ENCODE measurements around the gene HSPG2. TPM values are rescaled to one million over a fixed set of nuclear protein-coding genes. Genes with fewer than 3 reads are reported as not detected.

HSPG2 gene
- total RNA-seq, 2 donors from 2014 or later: 684 to 846 TPM

DNA sequence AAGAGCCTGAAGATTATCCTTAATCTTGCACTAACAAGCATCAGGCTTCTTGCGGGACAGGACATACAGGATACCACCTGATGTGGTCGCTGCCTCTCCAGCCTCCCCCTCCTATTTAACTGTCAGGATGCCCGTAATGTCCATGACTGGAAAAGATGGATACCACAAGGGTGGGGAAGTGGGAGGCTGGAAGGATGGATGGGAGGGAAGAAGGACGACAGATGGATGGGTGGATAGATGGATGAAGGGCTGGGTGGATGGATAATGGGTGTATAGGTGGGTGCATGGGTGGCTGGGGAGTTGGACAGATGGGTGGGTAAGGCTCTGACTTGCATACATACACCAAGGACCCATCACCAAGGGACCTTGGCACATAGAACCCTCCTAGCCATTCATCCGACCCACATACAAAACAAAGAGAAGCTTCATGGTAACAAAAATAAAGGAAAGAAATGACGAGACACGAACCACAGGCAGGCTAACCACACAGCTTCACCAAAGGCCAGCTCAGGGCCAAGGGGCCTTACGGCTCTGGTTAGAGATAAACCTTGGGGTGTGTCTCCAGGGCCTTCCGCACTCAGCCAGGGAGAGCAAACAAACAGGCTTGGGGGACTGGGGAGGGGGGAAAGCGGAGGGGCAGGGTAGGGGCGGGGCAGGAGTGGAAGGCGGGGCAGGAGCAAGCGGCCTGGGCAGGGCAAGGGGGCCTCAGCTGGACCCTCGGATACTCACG, 50.5 kb downstream of the HSPG2 start:
- ATAC-seq (ENCODE audit: insufficient number of reproducible peaks, low FRiP score, low read depth) (no peak), DNase-seq (ENCODE audit: low spot score) (no peak)
- no peaks in the 10 kb centered on the region for H3K27me3 ChIP-seq (replicated peaks; ENCODE audit: insufficient read depth)
- TF ChIP-seq, protein P1, sequence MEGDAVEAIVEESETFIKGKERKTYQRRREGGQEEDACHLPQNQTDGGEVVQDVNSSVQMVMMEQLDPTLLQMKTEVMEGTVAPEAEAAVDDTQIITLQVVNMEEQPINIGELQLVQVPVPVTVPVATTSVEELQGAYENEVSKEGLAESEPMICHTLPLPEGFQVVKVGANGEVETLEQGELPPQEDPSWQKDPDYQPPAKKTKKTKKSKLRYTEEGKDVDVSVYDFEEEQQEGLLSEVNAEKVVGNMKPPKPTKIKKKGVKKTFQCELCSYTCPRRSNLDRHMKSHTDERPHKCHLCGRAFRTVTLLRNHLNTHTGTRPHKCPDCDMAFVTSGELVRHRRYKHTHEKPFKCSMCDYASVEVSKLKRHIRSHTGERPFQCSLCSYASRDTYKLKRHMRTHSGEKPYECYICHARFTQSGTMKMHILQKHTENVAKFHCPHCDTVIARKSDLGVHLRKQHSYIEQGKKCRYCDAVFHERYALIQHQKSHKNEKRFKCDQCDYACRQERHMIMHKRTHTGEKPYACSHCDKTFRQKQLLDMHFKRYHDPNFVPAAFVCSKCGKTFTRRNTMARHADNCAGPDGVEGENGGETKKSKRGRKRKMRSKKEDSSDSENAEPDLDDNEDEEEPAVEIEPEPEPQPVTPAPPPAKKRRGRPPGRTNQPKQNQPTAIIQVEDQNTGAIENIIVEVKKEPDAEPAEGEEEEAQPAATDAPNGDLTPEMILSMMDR (IDR thresholded peaks at IDR 0.05): no peak
- H3K36me3 ChIP-seq: peaks cover 84% of the 10 kb centered on the region
- peak overlapping the region; percentile 28 to 35 for H3K27ac ChIP-seq
- H3K4me3 ChIP-seq: no peak overlapping the region
- H3K4me1 ChIP-seq (ENCODE audit: control insufficient read depth in 1 of 2, low read depth in 2 of 2): no peaks in the 10 kb centered on the region
- H3K9me3 ChIP-seq: no peaks in the 10 kb centered on the region

- Histone ChIP-seq H3K27ac (peak overlapping the region in 1 of 2 donors; percentile 28), H3K9me3 (no peaks in the 10 kb centered on the region), H3K27me3 (replicated peaks; ENCODE audit: insufficient read depth) (no peaks in the 10 kb centered on the region), H3K4me3 (no peak overlapping the region), H3K36me3 (peaks cover 85% of the 10 kb centered on the region), H3K4me1 (ENCODE audit: control insufficient read depth in 1 of 2, low read depth in 2 of 2) (no peaks in the 10 kb centered on the region)
- ATAC-seq (ENCODE audit: insufficient number of reproducible peaks, low FRiP score, low read depth): no peak
- TF ChIP-seq, protein P1 (IDR thresholded peaks at IDR 0.05): no peak
- no peak for DNase-seq (ENCODE audit: low spot score)
These were observed 51.7 kb downstream of the HSPG2 start for GRCh38 chr1:21885236-21886037.

DNA sequence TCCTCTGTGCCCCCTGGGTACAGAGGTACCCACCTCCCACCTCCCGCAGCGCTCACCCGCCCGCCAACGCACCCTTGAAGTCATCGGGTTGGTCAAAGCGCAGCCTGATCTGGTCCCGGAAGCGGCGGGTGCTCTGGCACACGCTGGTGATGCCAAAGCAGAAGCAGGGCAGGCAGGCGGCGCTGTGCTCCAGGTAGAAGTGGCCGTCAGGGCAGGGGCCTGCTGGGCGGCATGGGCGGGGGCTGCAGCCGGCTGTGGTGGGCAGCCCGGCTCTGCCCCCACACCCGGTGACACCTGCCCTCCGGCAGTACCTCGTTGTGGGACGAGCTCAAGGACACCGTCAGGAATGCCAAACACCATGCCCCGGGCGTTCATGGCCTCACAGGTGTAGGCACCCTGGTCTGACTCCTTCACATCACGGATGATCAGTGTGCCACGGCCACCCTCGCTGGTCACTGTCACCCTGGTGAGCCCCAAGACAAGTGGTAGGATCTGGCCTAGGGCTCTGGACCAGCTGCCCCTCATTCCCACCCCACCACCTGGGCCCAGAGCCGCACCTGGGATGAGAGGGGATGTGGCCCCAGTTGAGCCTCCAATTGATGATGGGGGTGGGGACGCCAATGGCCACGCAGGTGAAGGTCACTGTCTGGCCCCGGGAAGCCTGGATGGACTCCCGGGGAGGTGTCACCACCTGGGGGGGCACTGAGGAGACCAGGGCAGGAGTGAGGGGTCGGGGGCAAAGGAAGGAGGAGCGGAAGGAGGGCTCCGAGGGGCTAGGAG, 52.5 kb downstream of the HSPG2 start:
- Histone ChIP-seq H3K9me3 (no peaks in the 10 kb centered on the region), H3K36me3 (peaks cover 88% of the 10 kb centered on the region), H3K4me3 (no peak overlapping the region), H3K4me1 (ENCODE audit: control insufficient read depth in 1 of 2, low read depth in 2 of 2) (no peaks in the 10 kb centered on the region), H3K27me3 (replicated peaks; ENCODE audit: insufficient read depth) (no peaks in the 10 kb centered on the region), H3K27ac (no peak overlapping the region)
- TF ChIP-seq, protein P1 (IDR thresholded peaks at IDR 0.05): no peak
- no peak for DNase-seq (ENCODE audit: low spot score)
- no peak for ATAC-seq (ENCODE audit: insufficient number of reproducible peaks, low FRiP score, low read depth)

DNA sequence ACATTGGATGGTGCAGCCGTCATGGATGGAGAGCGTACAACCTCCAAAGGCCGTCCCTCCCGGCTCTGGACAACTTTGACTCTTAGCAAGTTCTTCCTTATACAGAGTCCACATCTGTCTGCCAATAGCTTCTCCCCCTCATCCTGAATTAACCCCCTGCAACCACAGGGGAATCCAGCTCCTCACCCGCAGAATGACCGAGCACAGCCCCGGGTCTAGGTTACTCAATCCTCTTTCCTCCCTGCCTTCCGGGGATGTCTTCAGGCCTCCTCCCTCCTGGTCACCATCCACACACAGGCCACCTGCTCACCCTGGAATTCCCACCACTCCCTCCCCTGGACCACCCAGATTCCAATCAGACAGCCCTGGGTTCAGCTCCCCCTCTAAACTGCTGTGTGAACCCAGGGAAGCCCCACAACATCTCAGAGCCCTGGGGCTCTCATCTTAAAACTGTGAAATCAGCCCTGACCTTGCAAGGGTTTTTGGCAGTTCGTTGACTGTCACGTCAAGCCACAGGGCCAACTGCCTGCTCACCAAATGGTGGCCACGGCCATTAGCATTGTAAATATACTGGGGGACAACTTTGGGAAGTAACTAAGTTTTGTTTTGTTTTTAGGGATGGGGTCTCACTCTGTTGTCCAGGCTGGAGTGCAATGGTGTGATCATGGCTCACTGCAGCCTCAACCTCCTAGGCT, 54.2 kb downstream of the HSPG2 start:
- Histone ChIP-seq H3K27me3 (replicated peaks; ENCODE audit: insufficient read depth) (no peaks in the 10 kb centered on the region), H3K9me3 (no peaks in the 10 kb centered on the region), H3K36me3 (peaks cover 87% of the 10 kb centered on the region), H3K27ac (peak overlapping the region; percentile 12 to 43), H3K4me1 (ENCODE audit: control insufficient read depth in 1 of 2, low read depth in 2 of 2) (no peaks in the 10 kb centered on the region), H3K4me3 (no peak overlapping the region)
- TF ChIP-seq, protein P1 (IDR thresholded peaks at IDR 0.05): no peak
- no peak for DNase-seq (ENCODE audit: low spot score)
- no peak for ATAC-seq (ENCODE audit: insufficient number of reproducible peaks, low FRiP score, low read depth)

Data from thoracic aorta (tissue), 2 donors.